Stomach (tissue), 4 donors: ENCODE data around the gene FBXO34.

Experiments used
- CTCF ChIP-seq, 7 experiments: fragments of 450-650 bp in 4 of 7; fragments of 200-600 bp in 3 of 7; sonication (generic) in 3 of 7; IDR thresholded peaks; one replicate each; pipeline ENCODE4 v1.5.1; 2016 to 2019; ENCODE audit warnings: antibody characterized with exemption in 7 of 7, control low read depth in 2 of 7, mild to moderate bottlenecking in 1 of 7
- EP300 ChIP-seq: sonication (generic); formaldehyde crosslinking; IDR thresholded peaks from one replicate; pipeline ENCODE4 v1.6.1; 2017; ENCODE audit warnings: antibody characterized with exemption
- POLR2A ChIP-seq, 4 donors: fragments of 450-650 bp; IDR thresholded peaks; one replicate each; pipeline ENCODE4 v1.6.1; 2016; ENCODE audit warnings: antibody characterized with exemption in 4 of 4, control low read depth in 2 of 4, mild to moderate bottlenecking in 1 of 4, moderate library complexity in 1 of 4
- POLR2AphosphoS5 ChIP-seq, 3 donors: sonication (generic); formaldehyde crosslinking; IDR thresholded peaks; one replicate each; pipeline ENCODE4 v1.6.1; 2016; ENCODE audit warnings: antibody characterized with exemption in 3 of 3

GRCh38 chr14:55377236-55377635, 106.0 kb downstream of the FBXO34 start:
- no peak for TF ChIP-seq POLR2A (IDR thresholded peaks at IDR 0.05)
- TF ChIP-seq CTCF (IDR thresholded peaks at IDR 0.05): no peak
- TF ChIP-seq POLR2AphosphoS5 (IDR thresholded peaks at IDR 0.05): no peak
- no peak for TF ChIP-seq EP300
